GM15510 (cell line): ENCODE measurements around the gene SLCO3A1.

Source experiments
- POLR2A ChIP-seq: IDR thresholded peaks from 3 replicates; pipeline ENCODE4 v1.6.1; 2011; ENCODE audit warnings: borderline replicate concordance; ENCODE audit not compliant: insufficient read length; ENCODE audit errors: extremely low read depth

The SLCO3A1 gene

DNA sequence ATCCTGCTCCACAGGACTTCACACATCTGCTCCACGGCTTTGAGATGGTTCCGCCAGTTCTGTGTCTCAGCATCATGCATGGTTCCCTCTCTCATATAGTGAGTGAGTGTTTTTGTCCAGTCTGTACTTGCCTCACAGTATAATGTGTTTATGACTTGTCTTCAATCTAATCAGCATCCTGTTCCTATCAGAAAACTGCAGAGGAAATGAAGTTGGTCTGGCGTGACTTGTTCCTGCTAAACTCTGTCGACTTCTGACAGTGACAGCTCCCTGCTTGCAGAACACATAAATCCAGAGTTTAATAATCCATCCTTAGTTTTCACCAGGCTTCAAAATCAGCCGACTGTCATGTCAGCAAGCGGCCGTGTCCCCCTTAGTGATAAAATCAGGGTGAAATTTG is 222.3 kb downstream of the SLCO3A1 start:
- TF ChIP-seq POLR2A: no peak

DNA sequence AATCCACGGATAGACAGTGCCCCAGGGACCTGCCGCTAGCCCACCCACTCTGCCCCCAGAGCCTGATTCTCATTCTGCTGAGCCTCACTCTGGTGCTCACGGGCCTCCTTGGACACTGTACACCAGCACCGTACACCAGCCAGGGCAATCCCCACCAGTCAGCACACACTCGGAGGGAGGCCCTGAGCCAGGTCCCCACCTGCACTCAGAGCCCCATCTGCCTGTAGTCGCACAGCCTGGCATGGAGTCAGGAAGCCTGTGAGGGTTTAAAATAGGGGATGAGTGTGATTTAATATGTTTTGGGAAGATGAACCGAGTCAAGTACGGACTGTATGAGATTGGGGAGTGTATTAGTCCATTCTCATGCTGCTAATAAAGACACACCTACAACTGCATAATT is 223.0 kb downstream of the SLCO3A1 start:
- TF ChIP-seq POLR2A: no peak

DNA sequence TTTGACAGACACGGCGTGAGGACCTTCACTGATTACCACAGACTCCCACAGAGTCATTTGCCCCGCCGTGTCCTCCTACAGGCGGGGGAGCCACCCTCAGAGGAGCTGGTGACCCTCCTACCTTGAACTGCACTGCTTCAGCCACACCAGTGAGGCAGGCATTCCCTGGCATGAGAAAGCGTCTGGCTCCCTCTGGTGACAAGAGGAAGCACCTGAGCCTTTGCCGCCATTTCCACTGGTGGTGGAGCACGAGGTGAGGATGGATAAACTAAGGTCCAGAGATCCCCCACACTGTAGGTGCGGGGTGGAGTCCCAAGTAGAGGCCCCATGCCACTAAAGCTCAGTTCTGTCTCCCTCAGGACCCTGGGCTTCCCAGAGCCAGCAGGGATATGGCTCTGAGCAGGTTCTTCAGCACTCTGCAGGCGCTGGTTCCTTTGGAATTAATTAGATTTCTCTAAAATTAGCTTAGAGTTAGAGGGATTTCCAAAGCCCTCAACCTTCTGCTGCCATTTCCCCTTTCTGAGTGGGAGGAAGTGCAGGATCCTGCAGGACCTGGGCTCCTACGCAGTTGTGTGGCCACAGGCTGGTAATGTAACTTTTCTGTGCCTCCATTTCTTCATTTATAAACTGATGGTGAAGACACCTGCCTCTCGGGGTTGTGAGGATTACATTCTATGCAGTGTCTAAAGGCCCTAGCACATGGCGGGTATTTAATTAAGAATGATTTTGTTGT is 224.0 kb downstream of the SLCO3A1 start:
- TF ChIP-seq POLR2A: no peak

DNA sequence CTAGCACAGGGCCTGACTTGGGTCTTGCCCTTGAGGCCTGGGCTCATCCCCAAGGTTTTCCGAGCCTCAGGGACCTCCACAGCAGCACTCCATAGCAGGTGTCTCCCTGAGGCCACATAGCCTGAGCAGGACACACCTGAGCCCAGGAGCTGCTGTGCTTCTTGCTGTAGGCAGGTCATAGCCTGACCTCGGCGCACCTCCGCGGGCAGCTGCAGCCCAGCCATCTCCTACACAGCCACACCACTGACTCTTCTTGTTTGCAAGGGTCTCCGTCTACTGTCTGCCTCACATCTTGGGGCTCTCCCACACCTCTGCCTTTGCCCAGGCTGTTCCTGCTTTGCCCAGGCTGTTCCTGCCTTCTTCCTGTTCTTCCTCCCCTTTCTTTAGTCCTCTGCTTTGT is 224.8 kb downstream of the SLCO3A1 start:
- no peak for TF ChIP-seq POLR2A

DNA sequence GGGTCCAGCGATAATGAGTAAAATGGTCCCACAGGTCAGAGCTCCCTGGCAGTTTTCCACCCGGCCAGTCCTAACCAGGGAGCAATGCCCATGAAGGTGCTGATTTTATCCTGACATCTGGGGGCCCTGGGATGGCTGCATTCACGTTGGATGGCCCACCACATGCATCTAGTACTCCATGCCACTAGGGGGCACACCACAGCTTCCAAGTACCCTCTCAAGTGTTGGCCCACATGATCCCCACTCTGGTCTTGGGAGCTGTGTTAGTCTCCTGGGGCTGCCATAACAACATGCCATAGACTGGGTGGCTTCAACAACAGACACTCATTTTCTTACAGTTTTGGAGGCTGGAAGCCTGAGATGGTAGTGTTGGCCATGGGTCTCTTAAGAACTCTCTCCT is 225.5 kb downstream of the SLCO3A1 start:
- TF ChIP-seq POLR2A: no peak

DNA sequence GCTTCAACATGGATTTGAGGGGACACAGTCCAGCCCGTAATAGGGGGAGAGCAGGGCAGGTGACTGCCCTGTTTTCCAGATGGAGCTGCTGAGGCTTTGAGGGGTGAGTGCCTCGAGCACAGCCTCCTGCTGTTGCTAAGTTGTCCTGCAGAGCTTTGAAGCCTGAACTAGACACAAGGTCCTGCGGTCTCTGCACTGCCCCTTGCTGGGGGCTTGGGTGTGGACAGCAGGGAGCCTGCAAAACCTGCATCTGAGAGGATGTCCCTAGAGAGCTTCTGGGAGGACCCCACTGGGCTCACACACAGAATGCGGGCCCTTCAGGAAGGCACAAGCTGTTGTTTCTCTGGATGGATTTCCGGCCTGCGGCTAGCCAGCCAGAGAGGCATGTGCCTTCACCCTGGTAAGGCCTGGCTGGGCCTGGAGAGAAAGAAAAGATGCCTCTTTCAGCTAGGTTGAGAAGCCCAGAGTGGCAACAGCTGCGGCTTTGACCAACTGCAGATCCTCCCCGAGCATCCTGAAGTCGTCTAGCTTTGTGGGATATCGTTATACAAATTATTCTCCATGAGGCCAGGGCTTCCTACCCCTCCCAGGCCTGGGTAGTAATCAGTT is 226.2 kb downstream of the SLCO3A1 start:
- no peak for TF ChIP-seq POLR2A

DNA sequence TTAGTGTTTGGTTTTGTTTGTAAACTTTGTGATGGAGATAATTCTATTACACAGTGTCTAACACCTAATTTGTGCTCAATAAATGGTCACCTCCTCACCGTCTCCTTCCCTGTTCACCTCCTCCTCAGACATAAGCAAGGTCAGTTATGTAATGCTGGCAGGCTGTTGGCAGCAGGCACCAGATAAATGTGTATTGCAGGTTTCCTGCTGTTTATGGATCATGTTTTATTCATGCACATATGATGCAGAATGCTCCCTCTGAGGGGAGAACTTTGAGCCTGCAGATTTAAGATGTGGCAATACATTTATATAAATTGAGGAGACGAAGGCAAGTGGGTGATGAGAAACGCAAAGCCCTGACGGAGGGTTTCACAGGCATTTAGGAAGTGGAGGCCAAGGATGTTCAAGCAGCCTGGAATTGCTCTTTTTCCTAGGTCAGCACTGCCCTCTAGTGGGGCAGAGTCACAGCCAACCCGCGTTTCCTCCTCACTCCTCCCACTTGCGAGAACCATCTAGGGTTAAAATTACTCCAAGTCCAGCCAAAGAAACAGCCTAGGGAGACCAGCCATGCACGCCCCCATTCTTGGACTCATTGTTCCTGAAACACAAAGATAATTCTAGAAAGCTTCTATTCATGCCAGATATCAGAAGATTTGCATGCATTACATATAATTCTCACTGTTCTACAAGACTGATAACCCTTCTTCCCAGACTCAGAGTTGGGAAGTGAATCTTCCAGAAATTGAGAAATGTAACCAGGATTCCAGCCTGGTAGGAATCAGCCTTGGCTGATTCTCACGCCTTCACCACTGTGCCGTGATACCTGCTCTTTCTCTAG is 228.7 kb downstream of the SLCO3A1 start:
- TF ChIP-seq POLR2A: no peak

DNA sequence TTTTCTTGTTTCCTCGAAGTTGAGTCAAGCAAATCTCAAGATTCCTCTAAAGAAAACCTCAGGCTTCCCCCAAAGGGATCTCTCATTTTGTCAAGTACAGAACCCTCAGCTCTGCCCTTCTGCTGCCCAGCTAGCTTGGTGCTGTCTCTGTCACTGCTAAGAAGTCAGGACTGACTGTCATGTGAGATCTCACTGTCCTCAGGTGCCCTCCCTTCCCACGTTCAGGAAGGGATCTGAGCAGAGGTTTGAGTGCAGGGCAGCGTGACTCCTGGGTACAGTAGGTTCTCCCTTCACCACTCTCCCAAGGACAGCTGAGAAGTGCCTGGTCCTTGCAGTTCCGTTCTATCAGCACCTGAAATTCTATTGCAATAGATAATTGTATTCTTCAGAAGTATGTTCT is 229.7 kb downstream of the SLCO3A1 start:
- no peak for TF ChIP-seq POLR2A

DNA sequence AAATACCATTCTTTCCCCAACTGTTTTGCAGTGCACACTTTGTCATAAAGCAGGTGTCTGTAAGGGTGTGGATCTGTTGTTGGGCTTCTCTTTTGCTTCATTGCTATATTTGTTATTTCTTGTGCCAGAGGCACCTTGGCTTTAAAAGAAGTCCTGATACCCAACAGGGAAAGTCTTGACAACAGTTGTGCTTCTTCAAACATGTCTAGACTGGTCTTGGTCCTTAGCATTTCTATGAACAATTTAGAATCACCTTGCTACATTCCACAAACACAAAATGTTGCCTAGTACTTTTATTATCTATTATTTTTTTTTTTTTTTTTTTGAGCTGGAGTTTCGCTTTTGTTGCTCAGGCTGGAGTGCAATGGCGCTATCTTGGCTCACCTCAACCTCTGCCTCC is 233.7 kb downstream of the SLCO3A1 start:
- TF ChIP-seq POLR2A: no peak

DNA sequence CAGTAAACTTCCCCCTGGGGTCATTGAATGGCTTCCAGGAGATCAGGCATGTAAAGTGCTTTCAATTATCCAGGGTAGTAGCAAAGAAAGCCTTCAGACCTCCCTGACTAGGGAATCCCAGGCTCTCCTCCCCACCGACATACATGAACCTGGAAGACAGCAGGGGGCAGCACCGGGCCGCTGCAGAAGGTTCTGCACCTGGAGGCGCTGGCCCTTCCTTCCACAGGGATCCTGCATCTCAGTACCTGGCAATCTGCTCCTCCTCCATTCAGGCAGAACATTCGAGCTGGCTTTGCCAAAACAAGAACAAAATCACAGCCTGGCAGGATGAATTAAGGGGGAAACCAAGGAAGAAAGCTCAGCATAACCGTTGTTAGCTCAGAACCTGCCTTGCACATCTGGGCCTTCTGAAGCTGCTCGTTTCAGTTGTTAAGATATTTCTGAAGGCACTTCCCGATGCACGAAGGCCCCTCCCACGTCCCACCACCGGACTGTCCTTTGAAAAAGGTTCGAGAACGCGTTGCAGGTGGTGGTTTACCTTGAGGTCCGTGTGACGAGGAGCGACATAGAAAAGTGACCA is 237.7 kb downstream of the SLCO3A1 start:
- no peak for TF ChIP-seq POLR2A

DNA sequence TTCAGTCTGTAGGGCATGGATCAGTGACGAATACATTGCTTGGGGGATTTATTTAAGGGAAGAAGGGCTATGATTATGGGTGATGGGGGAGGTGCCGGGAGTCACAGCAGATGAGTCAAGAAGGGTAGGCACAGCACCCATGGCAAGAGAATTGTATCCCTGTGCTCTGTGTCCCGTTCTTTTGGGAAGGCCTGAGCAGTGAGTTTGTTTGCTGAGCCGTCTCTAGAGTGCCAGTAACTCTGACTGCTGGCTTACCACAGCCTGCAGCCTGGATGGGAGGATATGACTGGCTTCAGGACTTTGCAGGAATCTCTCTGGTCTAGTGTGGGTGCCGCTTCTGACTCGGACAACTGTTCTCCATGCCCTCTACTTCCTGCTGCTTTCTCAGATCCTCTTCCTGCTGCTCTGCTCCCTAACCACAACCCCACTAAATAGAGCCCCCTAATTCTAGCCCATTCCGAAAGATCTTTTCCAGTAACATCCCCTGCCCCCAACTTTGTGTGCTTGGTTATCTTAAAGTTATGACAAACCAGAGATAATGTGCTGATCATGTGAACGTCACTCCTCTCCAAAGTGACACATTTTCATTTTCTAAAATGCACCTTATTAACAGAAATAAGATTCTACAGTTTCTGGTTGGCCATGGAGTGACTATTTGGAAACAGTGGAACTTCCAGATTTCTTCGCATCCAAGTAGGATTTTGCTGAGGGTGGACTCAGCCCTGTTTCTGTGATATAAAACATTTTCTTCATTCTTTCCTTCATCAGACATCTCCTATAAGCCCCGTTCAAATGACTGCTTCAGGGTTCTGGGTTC is 239.0 kb downstream of the SLCO3A1 start:
- TF ChIP-seq POLR2A: no peak

DNA sequence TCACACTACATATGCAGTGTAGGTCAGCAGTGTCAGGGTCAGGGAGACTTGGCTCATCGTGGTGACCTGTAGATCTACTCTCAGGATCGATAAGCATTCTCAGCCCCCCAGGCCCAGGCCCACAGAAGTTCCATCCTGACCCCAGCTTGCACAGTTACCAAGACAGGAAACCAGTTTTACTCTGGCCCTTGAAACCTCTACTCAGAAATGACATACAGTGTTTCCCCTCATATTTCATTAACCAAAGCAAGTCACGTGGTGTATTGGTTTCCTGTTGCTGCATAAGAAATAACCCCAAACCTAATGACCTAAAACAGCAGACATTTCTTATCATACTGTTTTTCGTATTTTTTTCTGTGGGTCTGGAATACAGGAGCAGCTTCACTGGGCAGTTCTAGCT is 242.2 kb downstream of the SLCO3A1 start:
- no peak for TF ChIP-seq POLR2A

DNA sequence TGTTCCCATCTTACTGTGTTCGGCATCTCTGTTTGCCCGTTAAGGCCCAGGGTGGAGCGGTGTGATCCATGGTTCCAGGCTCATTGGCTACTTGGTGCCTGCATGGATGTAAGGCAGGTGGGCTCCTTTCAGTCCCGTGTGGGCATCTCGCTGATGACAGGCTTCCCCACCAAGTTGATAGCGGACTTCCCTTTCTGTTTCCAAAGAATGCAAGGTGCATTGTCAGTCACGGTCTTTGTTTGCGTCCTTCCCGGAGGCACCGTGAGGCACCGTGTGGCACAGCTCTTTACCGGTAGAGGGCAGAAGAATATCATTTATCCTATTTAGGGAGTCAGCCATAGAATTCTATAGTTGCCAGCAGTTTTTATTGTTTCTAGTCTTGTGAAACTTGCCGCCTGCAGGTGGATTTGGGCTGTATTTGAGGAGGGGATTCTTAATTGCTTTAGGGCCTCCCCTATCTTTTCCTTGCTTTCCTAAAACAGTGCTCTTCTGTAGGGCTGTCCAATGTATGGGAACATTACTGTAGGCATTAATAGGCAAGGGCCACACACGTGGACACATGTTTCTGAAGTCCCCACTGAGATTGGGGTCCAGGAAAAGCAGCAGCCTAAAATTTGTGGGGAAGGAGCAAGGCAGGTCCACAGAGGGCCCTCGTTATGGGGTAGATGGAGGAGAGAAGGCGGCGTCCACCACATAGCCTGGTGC is 244.1 kb downstream of the SLCO3A1 start:
- no peak for TF ChIP-seq POLR2A

DNA sequence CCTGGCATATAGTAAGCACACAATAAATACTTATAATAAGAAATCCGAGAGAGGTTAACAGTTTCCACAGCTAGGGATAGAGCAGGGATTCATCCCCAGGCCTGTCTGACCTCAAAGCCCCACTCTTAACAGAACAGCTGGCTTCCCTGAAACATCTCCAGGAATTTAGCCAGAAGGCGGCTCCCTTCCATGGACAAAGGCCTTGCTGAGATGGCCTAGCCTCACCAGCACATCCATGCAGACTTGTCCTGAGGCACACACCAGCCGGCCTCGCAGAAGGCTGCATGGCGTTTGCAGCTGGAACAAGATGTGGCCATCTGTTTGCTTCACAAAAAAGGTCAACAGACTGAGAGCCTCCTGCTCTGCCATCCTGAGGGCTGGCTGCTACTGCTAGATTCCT is 245.4 kb downstream of the SLCO3A1 start:
- no peak for TF ChIP-seq POLR2A

DNA sequence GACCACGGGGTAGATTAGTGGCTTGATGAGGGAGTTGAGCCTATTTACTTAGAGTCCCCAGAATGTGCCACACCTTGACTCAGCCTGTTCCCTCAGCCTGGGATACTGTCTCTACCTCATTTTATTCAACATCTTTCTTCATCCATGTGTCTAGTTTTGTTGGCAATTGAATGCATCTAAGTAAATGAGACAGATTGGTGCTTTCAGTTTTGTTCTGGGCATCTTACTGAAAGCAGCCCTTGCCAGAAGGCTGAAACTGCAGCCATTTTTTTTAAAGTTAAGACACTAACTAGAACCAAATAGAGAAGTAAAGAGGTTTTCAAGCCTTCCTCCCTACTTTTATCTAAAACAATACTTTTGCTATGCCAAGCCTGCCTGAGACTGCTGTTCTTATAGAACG is 246.8 kb downstream of the SLCO3A1 start:
- TF ChIP-seq POLR2A: no peak

DNA sequence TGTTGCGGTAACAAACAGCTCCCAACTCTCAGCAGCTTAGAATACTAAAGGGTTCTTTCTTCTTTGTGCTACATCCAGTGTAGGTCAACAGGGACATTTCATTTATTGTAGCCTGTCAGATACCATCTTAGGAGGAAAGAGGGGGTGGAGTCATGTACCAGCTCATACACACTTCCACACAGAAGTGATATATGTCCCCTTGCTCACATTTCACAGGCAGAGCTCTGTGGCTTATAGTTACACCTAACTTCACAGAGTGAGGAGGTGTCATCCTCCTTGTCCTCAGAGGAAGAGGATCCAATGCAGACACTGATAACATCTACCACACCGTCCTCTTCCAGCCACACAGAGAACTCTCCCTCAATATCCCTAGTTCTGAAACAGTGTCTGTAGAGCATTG is 247.2 kb downstream of the SLCO3A1 start:
- no peak for TF ChIP-seq POLR2A
